ENCODE results near the gene ILRUN.
"Not testable (repeated sequence)": the region's sequence is repeated elsewhere in the genome, so short reads cannot be mapped to it uniquely, and the experiment has no call there.

The ILRUN gene

DNA sequence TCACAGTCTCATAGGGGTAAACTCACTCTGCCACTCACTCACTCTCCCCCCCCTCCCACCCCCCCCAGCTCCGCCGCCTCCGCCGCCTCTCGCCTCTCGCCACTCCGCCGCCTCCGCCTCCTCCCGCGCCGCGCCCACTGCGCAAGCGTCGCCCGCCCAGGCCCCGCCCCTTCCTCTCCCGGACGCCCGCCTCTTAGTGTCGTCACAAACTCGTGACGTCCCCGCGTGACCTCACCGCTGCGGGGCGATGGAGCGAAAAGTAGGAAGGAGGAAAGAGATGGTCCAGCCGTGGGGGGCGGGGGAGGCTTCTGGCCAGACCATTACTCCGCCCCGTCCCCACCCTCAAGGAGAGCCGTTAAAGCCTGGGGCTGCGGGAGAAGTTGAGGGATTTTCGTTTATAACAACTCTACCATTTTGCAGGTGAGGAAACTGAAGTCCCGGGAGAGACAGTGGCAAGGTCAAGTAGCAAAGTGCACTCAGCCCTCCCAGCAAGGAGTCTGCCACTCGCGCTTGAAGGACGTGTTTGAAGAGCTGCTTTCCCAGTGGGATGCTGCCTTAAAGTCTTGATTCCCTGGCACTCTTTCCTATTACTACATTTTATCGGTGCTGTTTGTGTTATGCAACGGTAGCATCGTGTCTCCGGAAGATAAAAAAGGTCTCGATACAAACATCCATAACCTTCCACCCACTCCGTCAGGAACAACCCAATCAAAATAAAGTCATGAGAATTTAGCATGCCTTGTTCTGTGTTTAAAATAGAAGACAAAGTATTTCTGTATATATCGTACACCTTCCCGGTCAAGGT, at the start of gene ILRUN:
TSS of gene ILRUN (minus strand) at position 29 of the 805 bp plus-strand sequence. CDS start 164 bp downstream, outside the sequence.
- no peak for FAIRE-seq

DNA sequence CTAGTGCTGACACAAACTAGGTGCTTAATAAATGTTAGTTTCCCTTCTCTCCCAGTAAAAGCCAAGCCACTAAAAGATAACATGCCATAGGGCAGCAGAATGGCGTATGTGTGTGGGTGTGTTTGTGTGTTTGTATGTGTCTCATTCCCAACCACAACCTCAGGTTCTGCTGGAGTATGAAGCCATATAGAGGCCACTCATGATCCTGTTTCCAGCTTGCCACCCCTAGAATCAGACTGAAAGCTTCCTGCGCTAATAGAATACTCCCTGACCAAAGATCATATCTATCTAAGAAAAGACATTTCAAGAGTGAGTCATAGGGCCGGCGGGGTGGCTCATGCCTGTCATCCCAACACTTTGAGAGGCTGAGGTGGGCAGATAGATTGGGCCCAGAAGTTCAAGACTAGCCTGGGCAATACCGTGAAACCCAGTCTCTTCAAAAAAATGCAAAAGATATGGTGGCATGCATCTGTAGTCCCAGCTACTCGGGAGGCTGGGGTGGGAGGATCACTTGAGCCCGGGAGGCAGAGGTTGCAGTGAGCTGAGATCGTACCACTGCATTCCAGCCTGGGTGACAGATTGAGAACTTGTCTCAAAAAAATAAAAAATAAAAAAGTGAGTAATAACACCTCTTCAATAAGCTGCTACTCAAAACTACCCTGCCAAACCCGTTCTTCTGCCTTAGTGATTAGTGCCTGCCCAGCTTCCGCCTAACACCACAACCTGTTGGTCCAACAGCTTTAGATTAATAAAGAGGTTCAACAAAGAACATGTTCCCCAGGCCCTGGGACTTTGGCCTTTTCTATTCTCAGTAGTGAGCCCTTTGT, 48.9 kb upstream of the ILRUN start:
- no peak for FAIRE-seq

DNA sequence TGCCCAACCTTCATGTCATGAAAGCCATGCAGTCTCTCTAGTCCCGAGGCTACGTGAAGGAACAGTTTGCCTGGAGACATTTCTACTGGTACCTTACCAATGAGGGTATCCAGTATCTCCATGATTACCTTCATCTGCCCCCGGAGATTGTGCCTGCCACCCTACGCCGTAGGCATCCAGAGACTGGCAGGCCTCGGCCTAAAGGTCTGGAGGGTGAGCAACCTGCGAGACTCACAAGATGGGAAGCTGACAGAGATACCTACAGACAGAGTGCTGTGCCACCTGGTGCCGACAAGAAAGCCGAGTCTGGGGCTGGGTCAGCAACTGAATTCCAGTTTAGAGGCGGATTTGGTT, 47.7 kb upstream of the ILRUN start:
- not testable (repeated sequence) for FAIRE-seq

DNA sequence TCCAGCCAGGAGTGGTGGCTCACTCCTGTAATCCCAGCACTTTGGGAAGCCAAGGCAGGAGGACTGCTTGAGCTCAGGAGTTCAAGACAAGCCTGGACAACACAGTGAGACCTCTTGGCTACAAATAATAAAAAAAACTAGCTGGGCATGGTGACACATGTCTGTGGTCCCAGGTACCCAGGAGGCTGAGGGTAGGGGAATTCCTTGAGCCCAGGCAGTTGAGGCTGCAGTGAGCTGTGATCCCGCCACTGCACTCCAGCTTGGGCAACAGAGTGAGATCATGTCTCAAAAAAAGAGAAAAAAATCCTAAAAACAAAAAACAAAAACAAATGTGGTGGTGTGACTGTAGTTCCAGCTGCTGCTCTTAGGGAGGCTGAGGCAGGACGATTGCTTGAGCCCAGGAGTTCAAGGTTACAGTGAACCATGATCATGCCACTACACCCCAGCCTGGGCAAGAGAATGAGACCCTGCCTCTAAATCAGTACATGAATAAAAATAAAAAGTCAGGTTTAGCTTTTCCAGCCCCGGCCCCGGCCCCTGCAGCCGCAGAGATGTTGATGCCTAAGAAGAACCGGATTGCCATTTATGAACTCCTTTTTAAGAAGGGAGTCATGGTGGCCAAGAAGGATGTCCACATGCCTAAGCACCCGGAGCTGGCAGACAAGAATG, 47.2 kb upstream of the ILRUN start:
- FAIRE-seq = no peak

DNA sequence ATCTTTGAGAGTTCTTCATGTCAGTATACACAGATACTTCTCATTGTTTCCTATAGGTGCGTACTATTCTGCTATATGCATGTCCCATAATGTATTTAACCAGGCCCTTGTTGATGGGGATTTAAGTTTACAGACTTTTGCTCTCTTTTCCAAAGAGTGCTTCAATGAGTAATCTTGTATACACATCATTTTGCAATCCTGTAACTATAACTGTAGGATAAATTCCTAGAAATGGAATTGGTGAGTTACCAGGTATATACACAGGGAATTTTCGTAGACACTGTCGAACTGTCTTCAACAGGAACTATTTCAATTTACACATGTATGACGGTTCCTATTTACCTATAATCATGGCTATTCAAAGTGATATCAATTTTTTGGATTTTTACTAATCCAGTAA, 45.5 kb upstream of the ILRUN start:
- no peak for FAIRE-seq

DNA sequence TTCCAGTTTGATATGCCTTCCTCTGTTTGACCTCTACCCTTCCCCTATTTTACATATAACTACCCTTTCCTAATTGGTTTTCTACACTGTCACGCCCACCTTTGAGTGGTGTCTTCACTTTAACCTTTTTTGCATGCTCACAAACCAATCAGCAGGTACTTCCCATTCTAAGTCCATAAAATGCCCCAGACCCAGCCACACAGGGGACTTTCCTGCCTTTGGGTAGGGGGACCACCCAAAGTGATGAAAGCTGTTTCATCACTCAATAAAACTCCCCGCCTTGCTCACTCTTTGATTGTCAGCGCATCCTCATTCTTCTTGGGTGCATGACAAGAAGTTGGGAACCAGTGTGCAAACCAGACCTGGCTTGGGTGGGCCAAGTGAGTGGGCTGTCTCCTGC, 40.3 kb upstream of the ILRUN start:
- FAIRE-seq = no peak

DNA sequence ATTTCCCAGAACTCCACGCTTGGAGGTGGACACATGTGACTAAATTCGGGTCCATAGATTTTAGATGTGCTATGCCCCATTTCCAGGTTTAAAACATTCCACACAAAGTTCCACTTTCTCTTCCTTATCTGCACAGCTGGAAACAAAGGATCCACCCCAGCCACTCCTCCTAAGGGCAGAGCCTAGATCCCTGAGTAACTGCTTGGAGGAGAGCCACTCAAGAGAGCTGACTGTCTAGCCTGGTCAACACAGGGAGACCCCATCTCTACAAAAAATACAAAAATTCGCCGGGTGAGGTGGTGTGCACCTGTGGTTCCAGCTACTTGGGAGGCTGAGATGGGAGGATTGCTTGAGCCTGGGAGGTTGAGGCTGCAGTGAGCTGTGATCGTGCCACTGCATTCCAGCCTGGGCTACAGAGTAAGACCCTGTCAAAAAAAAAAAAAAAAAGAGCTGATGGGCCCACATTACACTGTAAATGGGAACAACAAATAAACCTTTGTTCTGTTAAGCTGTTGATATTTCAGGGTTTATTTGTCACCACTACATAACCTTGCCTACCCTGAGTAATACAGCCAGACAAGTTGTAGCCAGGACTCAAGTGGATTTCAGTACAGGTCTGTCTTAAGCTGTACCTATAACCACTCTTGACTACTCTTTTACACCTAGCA, 35.0 kb upstream of the ILRUN start:
- FAIRE-seq = no peak

DNA sequence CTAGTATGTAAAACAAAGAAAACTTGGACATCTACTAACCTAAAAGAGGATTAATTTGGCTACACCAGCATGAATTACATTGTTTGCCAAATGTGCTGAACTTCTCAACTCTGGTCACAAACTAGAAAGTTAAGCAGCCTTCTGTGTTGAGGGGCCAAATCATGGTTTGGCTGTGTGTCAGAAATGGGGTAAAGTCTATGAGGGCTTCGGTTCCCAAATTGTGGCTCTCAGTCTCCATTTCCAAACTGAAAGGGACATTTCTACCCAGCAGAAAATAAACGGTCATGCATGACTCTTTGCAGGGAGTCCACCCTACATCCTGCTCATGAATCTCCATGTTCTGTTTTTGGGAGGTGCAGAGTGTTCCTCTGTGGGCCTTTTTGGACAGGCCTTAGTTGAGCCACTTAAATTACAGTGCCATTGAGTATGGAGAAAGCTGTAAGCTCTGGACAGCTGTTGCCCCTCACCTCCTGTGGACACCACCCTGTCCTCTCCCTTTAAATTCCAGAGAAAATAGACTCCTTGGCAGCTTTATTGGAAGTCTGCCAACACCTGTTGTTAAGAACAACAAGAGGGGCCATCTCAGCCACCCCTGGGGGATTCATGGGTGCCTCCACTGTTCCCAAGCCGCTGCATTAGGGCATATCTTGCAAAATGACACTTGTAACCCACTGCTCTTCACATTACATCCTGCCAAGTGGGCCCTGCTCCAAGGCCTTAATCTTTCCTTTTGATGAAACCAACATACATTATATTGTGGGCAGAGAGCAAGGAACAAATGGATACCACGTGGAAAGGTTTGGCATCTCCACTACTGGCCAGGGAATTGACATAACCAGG, 33.3 kb upstream of the ILRUN start:
- no peak for FAIRE-seq

DNA sequence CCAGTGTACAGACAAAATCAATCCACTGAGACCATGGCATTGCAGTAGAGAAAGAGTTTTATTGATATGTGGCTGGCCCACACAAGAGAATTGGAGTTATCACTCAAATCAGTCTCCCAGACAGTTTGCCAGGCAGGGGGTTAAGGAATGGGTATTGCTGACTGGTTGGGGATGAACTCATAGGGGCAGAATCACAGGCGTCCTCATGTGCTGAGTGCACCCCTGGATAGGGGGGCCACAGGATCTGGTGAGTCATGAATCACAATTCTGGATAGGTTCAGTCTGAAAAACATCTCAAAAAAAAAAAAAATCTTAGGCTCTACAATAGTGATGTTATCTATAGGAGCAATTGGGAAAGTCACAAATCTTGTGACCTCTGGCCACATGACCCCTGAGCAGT, 29.5 kb upstream of the ILRUN start:
- FAIRE-seq = no peak

DNA sequence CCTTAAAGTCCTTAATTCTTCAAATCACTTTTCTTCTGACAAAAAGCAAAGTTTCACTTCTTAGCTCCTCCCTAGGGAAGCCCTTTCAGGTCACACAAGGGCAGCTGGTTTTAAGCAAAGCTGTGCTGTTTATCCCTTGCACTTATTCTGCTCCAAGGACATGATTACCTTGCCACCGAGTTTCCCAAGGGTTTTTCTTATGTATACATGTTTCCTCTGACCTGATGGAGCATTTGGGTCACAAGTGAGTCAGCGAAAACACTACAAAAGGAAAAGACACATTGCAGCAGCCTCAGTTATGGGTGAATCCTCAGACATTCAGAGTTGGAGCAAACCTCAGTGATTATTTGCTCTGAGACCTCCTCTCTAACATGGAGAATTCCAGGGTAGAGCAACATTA, 26.6 kb upstream of the ILRUN start:
- no peak for FAIRE-seq

DNA sequence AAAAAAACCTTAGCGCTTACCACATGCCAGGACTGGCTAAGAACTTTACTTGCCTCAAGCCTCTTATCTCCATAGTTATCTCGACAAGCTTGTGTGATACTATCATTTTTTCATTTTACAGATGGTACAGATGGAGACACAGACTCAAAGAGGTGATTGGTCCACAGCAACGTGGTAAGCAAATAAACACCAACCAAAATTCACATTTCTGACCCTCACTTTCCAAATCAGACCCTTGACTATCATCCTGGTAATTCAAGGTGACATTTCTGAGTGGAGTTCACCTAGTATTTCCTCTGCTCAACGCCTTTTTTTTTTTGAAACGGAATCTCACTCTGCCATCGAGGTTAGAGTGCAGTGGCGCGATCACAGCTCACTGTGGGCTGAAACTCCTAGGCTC, 25.9 kb upstream of the ILRUN start:
- no peak for FAIRE-seq

DNA sequence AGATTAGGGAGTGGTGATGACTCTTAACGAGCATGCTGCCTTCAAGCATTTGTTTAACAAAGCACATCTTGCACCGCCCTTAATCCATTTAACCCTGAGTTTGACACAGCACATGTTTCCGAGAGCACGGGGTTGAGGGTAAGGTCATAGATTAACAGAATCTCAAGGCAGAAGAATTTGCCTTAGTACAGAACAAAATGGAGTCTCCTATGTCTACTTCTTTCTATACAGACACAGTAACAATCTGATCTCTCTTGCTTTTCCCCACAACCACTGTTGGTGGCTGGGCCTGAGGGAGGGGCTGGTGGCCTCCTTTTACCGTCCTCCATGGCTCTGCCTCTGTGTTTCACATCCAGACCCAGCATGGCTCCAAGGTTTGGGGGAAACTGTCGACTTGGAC, 23.6 kb upstream of the ILRUN start:
- not testable (repeated sequence) for FAIRE-seq

DNA sequence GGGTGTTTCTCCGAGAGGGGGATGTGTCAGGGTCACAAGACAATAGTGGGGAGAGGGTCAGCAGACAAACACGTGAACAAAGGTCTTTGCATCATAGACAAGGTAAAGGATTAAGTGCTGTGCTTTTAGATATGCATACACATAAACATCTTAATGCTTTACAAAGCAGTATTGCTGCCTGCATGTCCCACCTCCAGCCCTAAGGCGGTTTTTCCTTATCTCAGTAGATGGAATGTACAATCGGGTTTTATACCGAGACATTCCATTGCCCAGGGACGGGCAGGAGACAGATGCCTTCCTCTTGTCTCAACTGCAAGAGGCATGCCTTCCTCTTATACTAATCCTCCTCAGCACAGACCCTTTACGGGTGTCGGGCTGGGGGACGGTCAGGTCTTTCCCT, 23.1 kb upstream of the ILRUN start:
- FAIRE-seq = not testable (repeated sequence)

DNA sequence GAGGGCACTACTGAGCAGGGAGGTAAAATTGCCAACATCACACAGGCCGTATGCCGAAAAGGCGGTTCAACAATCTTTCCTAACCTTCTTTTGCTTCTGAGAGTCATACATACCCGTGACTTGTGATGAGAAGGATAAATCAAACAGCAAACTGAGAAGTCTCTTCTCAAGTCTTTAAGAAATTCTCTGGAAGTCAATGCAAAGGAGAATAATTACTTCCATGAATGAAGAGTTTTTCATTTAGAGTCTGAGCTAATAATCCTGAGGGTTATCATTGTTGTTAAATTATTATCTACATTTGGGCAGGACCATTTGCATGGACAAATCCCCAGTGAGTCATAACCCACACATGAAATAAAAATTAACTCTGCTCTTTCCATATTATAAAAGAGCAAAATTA, 22.4 kb upstream of the ILRUN start:
- no peak for FAIRE-seq

DNA sequence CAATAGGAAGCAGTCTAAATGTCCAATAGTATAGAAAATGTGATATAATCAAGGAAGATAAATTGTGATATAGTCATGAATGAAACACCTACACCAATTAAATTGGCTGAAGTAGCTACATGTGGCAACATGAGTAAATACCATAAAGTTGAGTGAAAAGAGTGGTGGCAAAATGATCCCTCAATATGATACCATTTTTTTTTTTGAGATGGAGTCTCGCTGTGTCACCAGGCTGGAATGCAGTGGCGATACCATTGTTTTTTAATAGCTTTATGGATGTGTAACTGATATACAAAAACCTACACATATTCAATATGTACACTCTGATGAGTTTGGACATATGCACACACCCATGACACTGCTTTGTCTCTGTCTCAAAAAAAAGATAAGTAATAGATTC, 20.9 kb upstream of the ILRUN start:
- no peak for FAIRE-seq

DNA sequence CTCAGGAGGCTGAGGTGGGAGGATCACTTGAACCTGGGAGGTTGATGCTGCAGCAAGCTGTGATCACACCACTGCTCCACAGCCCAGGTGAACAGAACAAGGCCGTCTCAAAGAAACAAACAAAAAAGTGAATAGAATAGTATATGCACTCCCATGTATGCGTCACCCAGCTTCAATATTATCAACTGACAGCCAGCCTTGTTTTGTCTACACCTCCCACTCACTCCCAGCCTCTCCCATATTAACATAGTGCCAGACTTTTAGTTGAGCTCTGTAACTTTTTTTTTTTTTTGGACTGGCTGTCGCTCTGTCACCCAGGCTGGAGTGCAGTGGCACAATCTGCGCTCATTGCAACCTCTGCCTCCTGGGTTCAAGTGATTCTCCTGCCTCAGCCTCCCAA, 18.1 kb upstream of the ILRUN start:
- FAIRE-seq = no peak

DNA sequence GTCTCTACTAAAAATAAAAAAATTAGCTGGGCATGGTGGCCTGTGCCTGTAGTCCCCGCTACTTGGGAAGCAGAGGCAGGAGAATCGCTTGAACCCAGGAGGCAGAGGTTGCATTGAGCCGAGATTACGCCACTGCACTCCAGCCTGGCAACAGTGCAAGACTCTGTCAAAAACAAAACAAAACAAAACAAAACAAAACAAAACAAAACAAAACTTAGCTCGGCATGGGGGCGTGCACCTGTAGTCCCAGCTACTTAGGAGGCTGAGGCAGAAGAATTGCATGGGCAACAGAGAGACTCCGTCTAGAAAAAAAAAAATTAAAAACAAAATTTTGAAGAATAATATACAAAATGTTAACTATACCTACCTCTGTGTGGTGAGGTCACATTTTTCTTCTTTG, 16.3 kb upstream of the ILRUN start:
- not testable (repeated sequence) for FAIRE-seq

DNA sequence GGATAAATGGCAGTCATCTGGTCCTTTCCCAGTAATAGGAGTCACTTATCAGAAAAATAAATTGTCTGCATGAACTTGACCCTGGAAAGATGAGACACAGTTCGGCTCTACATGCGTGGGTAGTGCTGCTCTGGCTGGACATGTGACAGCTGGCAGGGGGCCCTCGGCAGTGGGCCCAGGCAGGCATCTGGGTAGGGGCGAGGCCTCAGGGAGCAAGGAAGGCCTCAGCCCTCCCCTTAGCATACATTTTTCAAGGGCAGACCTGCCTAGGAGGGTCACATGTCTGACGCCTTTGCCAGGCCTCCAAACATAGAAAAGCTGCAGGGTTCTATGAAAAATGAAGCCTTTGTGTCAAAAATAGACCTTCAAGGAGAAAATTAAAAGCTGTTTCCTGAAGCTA, 12.8 kb upstream of the ILRUN start:
- FAIRE-seq = no peak

DNA sequence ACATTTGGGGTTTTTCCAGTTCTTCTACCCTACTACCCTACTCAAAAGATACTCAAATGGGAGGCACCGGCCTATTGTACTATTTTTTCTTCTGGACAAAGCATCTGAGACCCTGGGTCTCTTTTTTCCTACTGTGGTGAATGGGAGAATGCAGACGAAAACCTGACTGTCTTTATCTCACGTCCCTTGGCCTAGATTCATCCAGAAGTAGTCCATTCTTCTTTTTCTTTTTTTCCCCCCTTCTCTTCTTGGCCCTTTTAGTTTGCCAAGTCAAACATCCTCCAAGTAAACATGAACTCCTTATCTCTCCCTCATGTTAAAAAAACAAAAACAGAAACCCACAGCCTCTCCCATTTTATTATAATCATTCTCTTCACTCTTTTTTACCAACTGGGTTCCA, 8.7 kb upstream of the ILRUN start:
- FAIRE-seq = no peak

DNA sequence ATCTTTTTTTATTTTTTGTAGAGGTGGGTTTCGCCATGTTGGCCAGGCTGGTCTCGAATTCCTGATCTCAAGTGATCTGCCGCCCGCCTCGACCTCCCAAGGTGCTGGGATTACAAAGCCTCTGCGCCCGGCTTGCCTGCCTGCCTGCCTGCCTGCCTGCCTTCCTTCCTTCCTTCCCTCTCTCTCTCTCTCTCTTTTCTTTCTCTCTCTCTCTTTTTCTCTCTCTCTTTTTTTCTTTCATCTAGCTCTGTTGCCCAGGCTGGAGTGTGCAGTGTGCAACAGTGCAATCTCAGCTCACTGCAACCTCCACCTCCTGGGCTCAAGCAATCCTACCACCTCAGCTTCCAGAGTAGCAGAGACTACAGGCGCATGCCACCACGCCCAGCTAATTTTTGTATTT, 4.6 kb upstream of the ILRUN start:
- FAIRE-seq = no peak

DNA sequence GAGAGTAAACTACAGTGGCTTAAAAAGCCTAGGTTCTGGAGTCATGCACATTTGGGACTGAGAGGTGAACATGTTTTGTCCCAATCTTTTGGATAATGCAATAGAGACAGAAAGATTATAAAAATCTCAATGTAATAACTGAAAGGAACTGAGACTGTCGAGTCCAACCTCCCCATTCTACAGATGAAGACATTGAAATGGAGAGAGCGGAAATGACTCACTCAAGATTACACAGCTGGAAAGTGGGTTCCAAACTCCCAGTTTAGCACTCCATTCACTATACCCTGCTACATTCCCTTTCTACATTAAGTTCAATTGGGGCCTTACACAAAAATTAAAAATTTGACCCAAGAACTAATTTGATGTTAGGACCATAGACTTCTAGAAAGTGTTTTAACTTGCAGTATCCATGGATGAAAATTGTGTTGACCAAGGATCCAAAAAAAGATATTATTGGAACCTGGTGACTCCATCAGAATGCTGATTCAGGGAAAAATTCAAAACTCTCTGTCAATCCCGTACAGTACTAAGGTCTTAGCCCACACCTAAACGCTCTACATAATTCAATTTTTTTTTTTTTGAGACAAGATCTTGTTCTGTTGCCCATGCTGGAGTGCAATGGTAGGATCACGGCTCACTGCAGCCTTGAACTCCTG, 1.5 kb upstream of the ILRUN start:
- FAIRE-seq = no peak

DNA sequence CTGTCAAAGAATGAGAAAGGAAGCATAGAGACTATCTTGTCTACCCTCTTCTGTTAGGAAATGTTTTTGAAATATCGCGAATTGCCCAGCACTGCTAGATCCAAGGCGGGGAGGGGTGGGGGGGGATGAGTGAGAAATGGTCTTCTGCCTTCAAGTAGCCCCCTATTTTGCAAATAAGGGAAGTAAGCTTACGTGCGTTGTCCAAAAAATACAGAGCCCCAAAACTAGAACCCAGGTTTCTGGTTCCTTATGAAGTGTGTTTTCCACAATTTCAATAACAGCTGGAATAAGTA, 923 bp upstream of the ILRUN start:
- FAIRE-seq = no peak

All from A204.1 (cell line).